ENCODE data around the gene SOCS1. TPM values are rescaled to one million over a fixed set of nuclear protein-coding genes. Genes with fewer than 3 reads are reported as not detected.

SOCS1 gene
- total RNA-seq, 1 donor from 2014 or later, result 2.7 TPM

DNA sequence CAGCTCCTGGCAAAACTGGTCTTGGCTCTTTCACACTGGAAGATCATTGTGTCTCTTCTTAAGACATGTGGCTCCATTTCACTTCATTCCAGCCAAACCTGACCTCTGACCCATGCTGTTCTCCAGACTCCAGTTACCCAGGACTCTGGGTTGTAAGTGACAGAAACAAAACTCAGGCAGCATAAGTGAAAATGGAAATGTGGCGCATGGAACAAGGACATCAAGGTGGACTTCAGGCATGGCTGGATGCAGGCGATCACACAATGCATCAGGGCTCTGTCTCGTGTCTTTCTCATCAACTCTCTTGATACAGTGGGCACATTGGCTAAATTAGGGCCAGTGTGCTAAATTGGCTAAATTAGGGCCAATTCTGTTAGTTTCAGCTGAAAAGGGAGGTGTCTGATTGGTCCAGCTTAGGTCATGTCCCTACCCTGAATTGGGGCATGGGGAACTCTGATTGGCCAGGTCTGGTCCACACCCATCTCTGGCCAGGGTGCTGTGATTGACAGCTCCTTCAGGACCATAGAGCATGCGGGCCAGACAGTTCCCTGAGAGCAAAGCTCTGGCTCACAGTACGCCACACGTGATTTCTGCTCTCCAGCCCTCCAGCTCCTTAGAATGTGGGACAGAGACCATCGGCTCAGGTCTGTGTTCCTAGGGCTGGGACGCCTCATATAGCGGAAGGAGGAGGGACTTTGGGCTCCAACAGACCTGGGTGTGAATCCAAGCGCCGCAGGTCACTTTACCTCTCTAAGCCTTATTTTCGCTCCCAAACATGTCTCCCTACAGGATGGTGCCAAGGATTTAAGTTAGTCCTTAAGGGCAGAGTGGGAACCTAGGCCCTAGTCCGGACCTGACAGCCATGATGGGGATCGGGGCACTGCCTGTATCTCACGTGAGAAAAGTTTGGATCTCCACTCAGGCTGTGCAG is 17.5 kb downstream of the SOCS1 start:
- no peak for DNase-seq (ENCODE audit: low spot score)
- H3K4me1 Mint-ChIP-seq (ENCODE audit: low read depth), result no peaks in the 10 kb centered on the region
- no peaks in the 10 kb centered on the region for H3K9me3 Mint-ChIP-seq (ENCODE audit: low read depth)
- H3K27me3 Mint-ChIP-seq (ENCODE audit: low read depth), result no peaks in the 10 kb centered on the region
- H3K4me3 Mint-ChIP-seq (ENCODE audit: unreplicated experiment), result no peak overlapping the region
- no peak overlapping the region for H3K27ac Mint-ChIP-seq (ENCODE audit: unreplicated experiment)
- no peaks in the 10 kb centered on the region for H3K36me3 Mint-ChIP-seq (ENCODE audit: low read depth)
- TF ChIP-seq, protein P1, sequence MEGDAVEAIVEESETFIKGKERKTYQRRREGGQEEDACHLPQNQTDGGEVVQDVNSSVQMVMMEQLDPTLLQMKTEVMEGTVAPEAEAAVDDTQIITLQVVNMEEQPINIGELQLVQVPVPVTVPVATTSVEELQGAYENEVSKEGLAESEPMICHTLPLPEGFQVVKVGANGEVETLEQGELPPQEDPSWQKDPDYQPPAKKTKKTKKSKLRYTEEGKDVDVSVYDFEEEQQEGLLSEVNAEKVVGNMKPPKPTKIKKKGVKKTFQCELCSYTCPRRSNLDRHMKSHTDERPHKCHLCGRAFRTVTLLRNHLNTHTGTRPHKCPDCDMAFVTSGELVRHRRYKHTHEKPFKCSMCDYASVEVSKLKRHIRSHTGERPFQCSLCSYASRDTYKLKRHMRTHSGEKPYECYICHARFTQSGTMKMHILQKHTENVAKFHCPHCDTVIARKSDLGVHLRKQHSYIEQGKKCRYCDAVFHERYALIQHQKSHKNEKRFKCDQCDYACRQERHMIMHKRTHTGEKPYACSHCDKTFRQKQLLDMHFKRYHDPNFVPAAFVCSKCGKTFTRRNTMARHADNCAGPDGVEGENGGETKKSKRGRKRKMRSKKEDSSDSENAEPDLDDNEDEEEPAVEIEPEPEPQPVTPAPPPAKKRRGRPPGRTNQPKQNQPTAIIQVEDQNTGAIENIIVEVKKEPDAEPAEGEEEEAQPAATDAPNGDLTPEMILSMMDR (IDR thresholded peaks at IDR 0.05), result no peak

DNA sequence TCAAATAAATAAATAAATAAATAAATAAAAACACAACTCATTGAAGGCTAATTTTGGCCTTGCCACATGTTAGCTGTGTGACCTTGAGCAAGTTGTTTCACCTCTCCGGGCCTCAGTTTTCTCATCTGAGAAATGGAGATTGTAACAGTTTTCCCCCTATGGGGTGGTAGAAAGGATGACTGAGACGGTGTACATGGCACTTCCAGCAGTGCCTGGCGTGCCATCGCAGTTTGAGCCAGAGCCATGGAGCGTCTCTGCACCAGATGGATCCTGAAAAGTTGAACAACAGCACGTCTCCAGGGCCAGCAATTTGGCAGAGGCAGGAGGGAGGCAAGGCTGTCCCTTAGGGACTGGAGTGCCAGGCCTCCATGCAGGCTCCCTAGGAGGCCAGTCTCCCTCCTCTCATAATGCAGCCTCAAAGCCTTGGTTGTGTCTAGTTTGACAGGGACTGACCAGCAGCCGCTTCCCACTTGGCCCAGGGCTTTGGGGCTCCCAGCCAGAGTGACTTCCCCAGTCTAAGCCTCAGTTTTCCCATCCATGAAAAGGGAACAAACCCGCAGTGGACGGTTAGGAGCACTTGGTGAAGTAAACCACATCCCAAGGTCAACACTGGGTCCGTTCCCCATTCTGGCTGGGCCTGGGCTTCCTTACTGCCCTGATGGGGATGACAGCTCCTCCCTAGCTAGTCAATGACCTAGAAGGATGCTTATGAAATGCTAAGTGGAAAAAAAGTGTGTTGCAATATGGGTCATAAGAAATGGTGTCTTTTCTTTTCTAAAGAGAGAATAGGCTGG is 19.3 kb downstream of the SOCS1 start:
- TF ChIP-seq, protein P1 (IDR thresholded peaks at IDR 0.05), result no peak
- Mint-ChIP-seq H3K9me3 (ENCODE audit: low read depth) (no peaks in the 10 kb centered on the region), H3K4me3 (ENCODE audit: unreplicated experiment) (no peak overlapping the region), H3K27ac (ENCODE audit: unreplicated experiment) (no peak overlapping the region), H3K36me3 (ENCODE audit: low read depth) (no peaks in the 10 kb centered on the region), H3K27me3 (ENCODE audit: low read depth) (no peaks in the 10 kb centered on the region), H3K4me1 (ENCODE audit: low read depth) (no peaks in the 10 kb centered on the region)
- DNase-seq (ENCODE audit: low spot score), result no peak

DNA sequence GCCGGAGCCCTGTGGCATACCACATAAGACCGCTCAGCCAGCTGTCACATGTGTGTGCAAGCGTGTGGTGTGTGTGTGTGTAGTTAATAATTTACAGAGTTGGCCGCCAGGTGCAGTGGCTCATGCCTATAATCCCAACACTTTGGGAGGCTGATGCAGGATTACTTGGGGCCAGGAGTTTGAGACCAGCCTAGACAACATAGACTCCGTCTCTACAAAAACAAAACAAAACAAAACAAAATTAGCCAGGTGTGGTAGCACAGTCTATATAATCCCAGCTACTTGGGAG is 20.4 kb downstream of the SOCS1 start:
- TF ChIP-seq, protein P1 (IDR thresholded peaks at IDR 0.05), result no peak
- H3K9me3 Mint-ChIP-seq (ENCODE audit: low read depth), result no peaks in the 10 kb centered on the region
- H3K4me3 Mint-ChIP-seq (ENCODE audit: unreplicated experiment), result no peak overlapping the region
- DNase-seq (ENCODE audit: low spot score), result no peak
- no peaks in the 10 kb centered on the region for H3K27me3 Mint-ChIP-seq (ENCODE audit: low read depth)
- no peaks in the 10 kb centered on the region for H3K36me3 Mint-ChIP-seq (ENCODE audit: low read depth)
- no peaks in the 10 kb centered on the region for H3K4me1 Mint-ChIP-seq (ENCODE audit: low read depth)
- H3K27ac Mint-ChIP-seq (ENCODE audit: unreplicated experiment), result no peak overlapping the region

DNA sequence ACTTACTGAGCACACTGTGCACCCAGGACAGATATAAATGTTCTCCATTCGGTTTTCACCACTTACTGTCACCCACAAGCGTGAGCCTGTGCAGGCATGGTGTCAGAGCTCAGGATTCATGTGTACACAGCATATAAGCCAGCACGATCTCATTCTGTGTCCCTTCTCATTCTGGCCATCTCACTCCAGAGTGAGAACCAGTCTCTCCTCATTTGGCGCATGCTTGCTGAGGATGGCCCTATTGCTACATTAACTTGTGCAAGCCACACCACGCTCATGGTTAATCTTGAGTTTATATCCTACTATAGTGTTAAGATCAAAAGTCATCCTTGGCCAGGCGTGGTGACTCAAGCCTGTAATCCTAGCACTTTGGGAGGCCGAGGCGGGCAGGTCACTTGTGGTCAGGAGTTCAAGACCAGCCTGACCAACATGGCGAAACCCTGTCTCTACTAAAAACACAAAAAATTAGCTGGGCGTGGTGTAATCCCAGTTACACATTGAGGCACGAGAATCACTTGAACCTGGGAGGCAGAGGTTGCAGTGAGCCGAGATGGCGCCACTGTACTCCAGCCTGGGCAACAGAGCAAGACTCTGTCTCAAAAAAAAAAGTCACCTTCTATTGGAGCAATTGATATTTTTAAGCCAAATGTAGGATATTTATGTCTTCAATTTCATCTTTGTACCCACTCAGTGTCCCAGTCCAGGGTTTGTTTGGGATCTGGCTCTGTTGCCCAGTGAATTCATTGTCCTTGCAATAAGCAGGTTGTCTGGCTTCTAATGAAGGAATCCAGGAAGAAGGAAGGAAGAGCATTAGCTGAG is 20.9 kb downstream of the SOCS1 start:
- Mint-ChIP-seq H3K4me3 (ENCODE audit: unreplicated experiment) (no peak overlapping the region), H3K4me1 (ENCODE audit: low read depth) (no peaks in the 10 kb centered on the region), H3K27me3 (ENCODE audit: low read depth) (no peaks in the 10 kb centered on the region), H3K36me3 (ENCODE audit: low read depth) (no peaks in the 10 kb centered on the region), H3K9me3 (ENCODE audit: low read depth) (no peaks in the 10 kb centered on the region), H3K27ac (ENCODE audit: unreplicated experiment) (no peak overlapping the region)
- DNase-seq (ENCODE audit: low spot score), result no peak
- TF ChIP-seq, protein P1 (IDR thresholded peaks at IDR 0.05), result no peak

Measured in chondrocyte (in vitro differentiated cells).